OCI-LY3 (cell line): ENCODE measurements around the gene GPC3.

Experiments
- H2AFZ ChIP-seq: fragments of 200-600, 300-600 bp; shearing (Covaris generic); 2 replicates; pipeline ENCODE4 v1.6.0; 2014; ENCODE audit warnings: antibody characterized with exemption, low read depth, low read length
- H3K27ac ChIP-seq: fragments of 200-600, 300-600 bp; sonication (generic); 2 replicates; pipeline ENCODE4 v1.5.1; 2014; ENCODE audit warnings: mild to moderate bottlenecking, low read length, moderate library complexity, mixed read lengths
- H3K27me3 ChIP-seq: fragments of 200-600, 300-600 bp; sonication (generic); 2 replicates; pipeline ENCODE4 v1.6.1; 2014; ENCODE audit warnings: low read depth, low read length, mixed read lengths
- H3K36me3 ChIP-seq: fragments of 200-600, 300-600 bp; sonication (generic); replicated peaks from 2 replicates; pipeline ENCODE3; 2014; ENCODE audit warnings: low read depth, low read length, mixed read lengths
- H3K4me1 ChIP-seq: fragments of 300-600, 200-600 bp; sonication (generic); 2 replicates; pipeline ENCODE4 v1.6.1; 2014; ENCODE audit warnings: low read length, mixed read lengths
- H3K4me2 ChIP-seq: fragments of 200-600, 300-600 bp; sonication (generic); 2 replicates; pipeline ENCODE4 v1.6.1; 2014; ENCODE audit warnings: low read length, mixed read lengths
- H3K4me3 ChIP-seq: fragments of 300-600, 200-600 bp; sonication (generic); 2 replicates; pipeline ENCODE4 v1.5.1; 2014; ENCODE audit warnings: antibody characterized with exemption, mild to moderate bottlenecking, low read length, moderate library complexity
- H3K79me2 ChIP-seq: fragments of 300-600, 200-600 bp; shearing (Covaris generic); 2 replicates; pipeline ENCODE4 v1.6.1; 2014; ENCODE audit warnings: mild to moderate bottlenecking, low read length, mixed read lengths
- H3K9ac ChIP-seq: fragments of 300-600, 200-600 bp; shearing (Covaris generic); 2 replicates; pipeline ENCODE4 v1.6.0; 2014; ENCODE audit warnings: mild to moderate bottlenecking, low read length, moderate library complexity
- H3K9me3 ChIP-seq: fragments of 200-600, 300-600 bp; shearing (Covaris generic); 2 replicates; pipeline ENCODE4 v1.6.1; 2014; ENCODE audit warnings: low read length, mixed read lengths; ENCODE audit not compliant: insufficient read depth
- H4K20me1 ChIP-seq: fragments of 200-600, 300-600 bp; sonication (generic); 2 replicates; pipeline ENCODE4 v1.6.1; 2016; ENCODE audit warnings: low read length, mixed read lengths; ENCODE audit not compliant: insufficient read depth
- CTCF ChIP-seq: fragments of 200-600, 300-600 bp; sonication (generic); IDR thresholded peaks from 2 replicates; pipeline ENCODE4 v1.5.1; 2014; ENCODE audit warnings: antibody characterized with exemption, low read length, low read depth
- EZH2phosphoT487 ChIP-seq: fragments of 200-600 bp; shearing (Covaris generic); IDR thresholded peaks from 2 replicates; pipeline ENCODE4 v1.6.1; 2018; ENCODE audit warnings: antibody characterized with exemption, mixed run types, low read depth

GPC3 gene

GRCh38 chrX:133580625-133581024, 404.8 kb downstream of the GPC3 start:
- H3K4me1 ChIP-seq, result no peaks in the 10 kb centered on the region
- H2AFZ ChIP-seq, result no peak overlapping the region
- no peak overlapping the region for H3K4me3 ChIP-seq
- H3K9me3 ChIP-seq, result no peaks in the 10 kb centered on the region
- H4K20me1 ChIP-seq, result no peaks in the 10 kb centered on the region
- no peaks in the 10 kb centered on the region for H3K36me3 ChIP-seq
- no peak overlapping the region for H3K4me2 ChIP-seq
- H3K27ac ChIP-seq, result no peak overlapping the region
- TF ChIP-seq CTCF (no peak), EZH2phosphoT487 (no peak)
- H3K27me3 ChIP-seq, result no peaks in the 10 kb centered on the region
- H3K9ac ChIP-seq, result no peak overlapping the region
- no peaks in the 10 kb centered on the region for H3K79me2 ChIP-seq

- Histone ChIP-seq H4K20me1 (no peaks in the 10 kb centered on the region), H3K9me3 (no peaks in the 10 kb centered on the region), H3K27ac (no peak overlapping the region), H3K9ac (no peak overlapping the region), H2AFZ (no peak overlapping the region), H3K36me3 (no peaks in the 10 kb centered on the region), H3K4me1 (no peaks in the 10 kb centered on the region), H3K4me2 (no peak overlapping the region), H3K27me3 (no peaks in the 10 kb centered on the region), H3K79me2 (no peaks in the 10 kb centered on the region), H3K4me3 (no peak overlapping the region)
- TF ChIP-seq EZH2phosphoT487 (no peak), CTCF (no peak)
Measured at GRCh38 chrX:133579631-133580030, 405.8 kb downstream of the GPC3 start.

- TF ChIP-seq CTCF (no peak), EZH2phosphoT487 (no peak)
Measured at GRCh38 chrX:133576876-133577275, 408.5 kb downstream of the GPC3 start.

GRCh38 chrX:133575501-133576136, 409.8 kb downstream of the GPC3 start:
- Histone ChIP-seq H4K20me1 (no peaks in the 10 kb centered on the region), H3K9me3 (no peaks in the 10 kb centered on the region), H3K4me1 (no peaks in the 10 kb centered on the region), H2AFZ (no peak overlapping the region), H3K27ac (no peak overlapping the region), H3K36me3 (no peaks in the 10 kb centered on the region), H3K9ac (no peak overlapping the region), H3K4me2 (no peak overlapping the region), H3K27me3 (no peaks in the 10 kb centered on the region), H3K79me2 (no peaks in the 10 kb centered on the region), H3K4me3 (no peak overlapping the region)
- TF ChIP-seq EZH2phosphoT487 (no peak), CTCF (no peak)

More at GRCh38 chrX:133576876-133577275, 408.5 kb downstream of the GPC3 start:
- no peak overlapping the region for H3K9ac ChIP-seq
- H3K27me3 ChIP-seq, result no peaks in the 10 kb centered on the region
- no peaks in the 10 kb centered on the region for H3K79me2 ChIP-seq
- H3K4me3 ChIP-seq, result no peak overlapping the region
- no peaks in the 10 kb centered on the region for H3K9me3 ChIP-seq
- H3K27ac ChIP-seq, result no peak overlapping the region
- H2AFZ ChIP-seq, result no peak overlapping the region
- H4K20me1 ChIP-seq, result no peaks in the 10 kb centered on the region
- no peak overlapping the region for H3K4me2 ChIP-seq
- no peaks in the 10 kb centered on the region for H3K36me3 ChIP-seq
- no peaks in the 10 kb centered on the region for H3K4me1 ChIP-seq
